ENCODE measurements around the gene INPP5A.

- no peak for TF ChIP-seq CTCF (IDR thresholded peaks at IDR 0.05)
- TF ChIP-seq POLR2AphosphoS5 (IDR thresholded peaks at IDR 0.05), result no peak
- no peak for TF ChIP-seq EP300 (IDR thresholded peaks at IDR 0.05)
Measured at GRCh38 chr10:132502544-132503300, 34.9 kb upstream of the INPP5A start.

All from sigmoid colon (tissue), 4 donors.